Measurements from ENCODE around the gene WNT5A.

The WNT5A gene

GRCh38 chr3:55514962-55515361 is 27.9 kb upstream of the WNT5A start:
- peaks cover 23% of the 10 kb centered on the region for H3K4me1 ChIP-seq (ENCODE audit: control insufficient read depth, insufficient read depth, low read length)
- H3K27ac ChIP-seq (ENCODE audit: extremely low read depth, low read depth, low read length) = no peak overlapping the region
- TF ChIP-seq ATF2 (tag by site-specific recombination; IDR thresholded peaks at IDR 0.05; ENCODE audit: low read depth) (peak; percentile 76), ZNF169 (tag by site-specific recombination; IDR thresholded peaks at IDR 0.05) (no peak)
- ChIA-PET POLR2A (no interaction called here), CTCF (no interaction called here)
- no peaks in the 10 kb centered on the region for H3K9me3 ChIP-seq (ENCODE audit: control insufficient read depth, insufficient read depth, low read depth, low read length)
- H3K36me3 ChIP-seq (ENCODE audit: control insufficient read depth in 2 of 2, insufficient read depth in 1 of 2, low read length in 2 of 2) = no peaks in the 10 kb centered on the region
- H3K4me3 ChIP-seq (ENCODE audit: low read depth, low read length) = no peak overlapping the region

- H3K4me3 ChIP-seq (ENCODE audit: low read depth, low read length) = no peak overlapping the region
- H3K27ac ChIP-seq (ENCODE audit: extremely low read depth, low read depth, low read length) = no peak overlapping the region; the same call in 1 of the 2 replicates
- TF ChIP-seq ZNF654 (tag by site-specific recombination; IDR thresholded peaks at IDR 0.05; ENCODE audit: low read depth) (no peak), PRDM6 (tag by site-specific recombination; IDR thresholded peaks at IDR 0.05) (peak; percentile 47)
- CTCF ChIA-PET = no interaction called here
- POLR2A ChIA-PET = no interaction called here
- no peaks in the 10 kb centered on the region for H3K9me3 ChIP-seq (ENCODE audit: control insufficient read depth, insufficient read depth, low read depth, low read length)
- no peaks in the 10 kb centered on the region for H3K36me3 ChIP-seq (ENCODE audit: control insufficient read depth in 2 of 2, insufficient read depth in 1 of 2, low read length in 2 of 2)
- H3K4me1 ChIP-seq (ENCODE audit: control insufficient read depth, insufficient read depth, low read length) = peaks cover 19% of the 10 kb centered on the region
Measured at GRCh38 chr3:55512571-55513343, 25.7 kb upstream of the WNT5A start.

GRCh38 chr3:55511895-55512570 is 24.9 kb upstream of the WNT5A start:
- H3K4me3 ChIP-seq (ENCODE audit: low read depth, low read length) = no peak overlapping the region
- H3K4me1 ChIP-seq (ENCODE audit: control insufficient read depth, insufficient read depth, low read length) = peaks cover 19% of the 10 kb centered on the region
- POLR2A ChIA-PET = no interaction called here
- 0 out of 2 replicates have a peak, but pooled peaks have one; percentile 17 for TF ChIP-seq ZNF600 (tag by site-specific recombination; IDR thresholded peaks at IDR 0.05)
- no peak for TF ChIP-seq ZFP3 (tag by site-specific recombination; IDR thresholded peaks at IDR 0.05; ENCODE audit: low read depth)
- no peak overlapping the region; the same call in 1 of the 2 replicates for H3K27ac ChIP-seq (ENCODE audit: extremely low read depth, low read depth, low read length)
- no peaks in the 10 kb centered on the region for H3K9me3 ChIP-seq (ENCODE audit: control insufficient read depth, insufficient read depth, low read depth, low read length)
- H3K36me3 ChIP-seq (ENCODE audit: control insufficient read depth in 2 of 2, insufficient read depth in 1 of 2, low read length in 2 of 2) = no peaks in the 10 kb centered on the region
- CTCF ChIA-PET = no interaction called here

GRCh38 chr3:55508335-55508734 is 21.2 kb upstream of the WNT5A start:
- Histone ChIP-seq H3K4me1 (ENCODE audit: control insufficient read depth, insufficient read depth, low read length) (peaks cover 11% of the 10 kb centered on the region), H3K36me3 (ENCODE audit: control insufficient read depth in 2 of 2, insufficient read depth in 1 of 2, low read length in 2 of 2) (no peaks in the 10 kb centered on the region), H3K9me3 (ENCODE audit: control insufficient read depth, insufficient read depth, low read depth, low read length) (no peaks in the 10 kb centered on the region), H3K27ac (ENCODE audit: extremely low read depth, low read depth, low read length) (no peak overlapping the region), H3K4me3 (ENCODE audit: low read depth, low read length) (no peak overlapping the region)
- ChIA-PET CTCF (no interaction called here), POLR2A (no interaction called here)
- no peak for TF ChIP-seq SCRT2 (tag by site-specific recombination; IDR thresholded peaks at IDR 0.05)

GRCh38 chr3:55507808-55508207 is 20.7 kb upstream of the WNT5A start:
- Histone ChIP-seq H3K4me3 (ENCODE audit: low read depth, low read length) (no peak overlapping the region), H3K27ac (ENCODE audit: extremely low read depth, low read depth, low read length) (no peak overlapping the region), H3K9me3 (ENCODE audit: control insufficient read depth, insufficient read depth, low read depth, low read length) (no peaks in the 10 kb centered on the region), H3K36me3 (ENCODE audit: control insufficient read depth in 2 of 2, insufficient read depth in 1 of 2, low read length in 2 of 2) (no peaks in the 10 kb centered on the region), H3K4me1 (ENCODE audit: control insufficient read depth, insufficient read depth, low read length) (peaks cover 11% of the 10 kb centered on the region)
- TF ChIP-seq WT1 (tag by site-specific recombination; IDR thresholded peaks at IDR 0.05) (no peak), ZNF366 (tag by site-specific recombination; conservative IDR thresholded peaks at IDR 0.05) (peak; percentile 44), PRDM1 (tag by site-specific recombination; IDR thresholded peaks at IDR 0.05) (peak; percentile 96)
- CTCF ChIA-PET = no interaction called here
- POLR2A ChIA-PET = no interaction called here

Data from HEK293 (cell line).